ENCODE results near the gene FECH. TPM values are rescaled to one million over a fixed set of nuclear protein-coding genes. Genes with fewer than 3 reads are reported as not detected.

The FECH gene
- total and polyA plus RNA-seq, 9 of the 15 experiments (the other 6 are each of a cell fraction or from before 2014, with no cell fraction given), result 19.8 to 170 (median 56.8) TPM

- TF ChIP-seq STAT6 (CRISPR knock-in tag; IDR thresholded peaks at IDR 0.05) (0 out of 2 replicates have a peak, but pooled peaks have one; percentile 48), FOXM1 (IDR thresholded peaks at IDR 0.05; ENCODE audit: low read depth) (no peak), FOXM1 (CRISPR knock-in tag; IDR thresholded peaks at IDR 0.05; ENCODE audit: low read depth) (no peak), SMARCA4 (IDR thresholded peaks at IDR 0.05) (peak; percentile 20; the same call in 1 of the 2 replicates), U2AF2 (optimal IDR thresholded peaks at IDR 0.05; ENCODE audit: low read depth, low read length) (no peak), POLR2G (IDR thresholded peaks at IDR 0.05; ENCODE audit: low read depth, low read length) (peak; percentile 92), ZNF76 (CRISPR knock-in tag; IDR thresholded peaks at IDR 0.05; ENCODE audit: borderline replicate concordance) (no peak), SAP30 (IDR thresholded peaks at IDR 0.05; ENCODE audit: borderline replicate concordance, insufficient read depth, low read depth, low read length, poor library complexity, severe bottlenecking) (no peak), ZFPM2 (CRISPR knock-in tag; IDR thresholded peaks at IDR 0.05) (no peak), ZKSCAN8 (CRISPR knock-in tag; IDR thresholded peaks at IDR 0.05) (no peak), YY1 (IDR thresholded peaks at IDR 0.05; ENCODE audit: borderline replicate concordance in 1 of 3, control insufficient read depth in 1 of 3, extremely low read depth in 1 of 3, insufficient read depth in 3 of 3, insufficient read length in 1 of 3, insufficient replicate concordance in 2 of 3, low read depth in 1 of 3, low read length in 2 of 3) (peak; percentile 62 to 90 (median 78)), HOXB6 (CRISPR knock-in tag; IDR thresholded peaks at IDR 0.05; ENCODE audit: borderline replicate concordance) (no peak), FOXJ2 (tag; IDR thresholded peaks at IDR 0.05) (no peak), E2F3 (CRISPR knock-in tag; IDR thresholded peaks at IDR 0.05) (no peak), CREBBP (IDR thresholded peaks at IDR 0.05; ENCODE audit: low read depth, low read length) (no peak), ZNF79 (CRISPR knock-in tag; IDR thresholded peaks at IDR 0.05; ENCODE audit: low read depth) (no peak)
- TF ChIP-seq, protein P1, sequence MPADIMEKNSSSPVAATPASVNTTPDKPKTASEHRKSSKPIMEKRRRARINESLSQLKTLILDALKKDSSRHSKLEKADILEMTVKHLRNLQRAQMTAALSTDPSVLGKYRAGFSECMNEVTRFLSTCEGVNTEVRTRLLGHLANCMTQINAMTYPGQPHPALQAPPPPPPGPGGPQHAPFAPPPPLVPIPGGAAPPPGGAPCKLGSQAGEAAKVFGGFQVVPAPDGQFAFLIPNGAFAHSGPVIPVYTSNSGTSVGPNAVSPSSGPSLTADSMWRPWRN (IDR thresholded peaks at IDR 0.05; ENCODE audit: low read depth), result no peak
- TF ChIP-seq, protein P2, sequence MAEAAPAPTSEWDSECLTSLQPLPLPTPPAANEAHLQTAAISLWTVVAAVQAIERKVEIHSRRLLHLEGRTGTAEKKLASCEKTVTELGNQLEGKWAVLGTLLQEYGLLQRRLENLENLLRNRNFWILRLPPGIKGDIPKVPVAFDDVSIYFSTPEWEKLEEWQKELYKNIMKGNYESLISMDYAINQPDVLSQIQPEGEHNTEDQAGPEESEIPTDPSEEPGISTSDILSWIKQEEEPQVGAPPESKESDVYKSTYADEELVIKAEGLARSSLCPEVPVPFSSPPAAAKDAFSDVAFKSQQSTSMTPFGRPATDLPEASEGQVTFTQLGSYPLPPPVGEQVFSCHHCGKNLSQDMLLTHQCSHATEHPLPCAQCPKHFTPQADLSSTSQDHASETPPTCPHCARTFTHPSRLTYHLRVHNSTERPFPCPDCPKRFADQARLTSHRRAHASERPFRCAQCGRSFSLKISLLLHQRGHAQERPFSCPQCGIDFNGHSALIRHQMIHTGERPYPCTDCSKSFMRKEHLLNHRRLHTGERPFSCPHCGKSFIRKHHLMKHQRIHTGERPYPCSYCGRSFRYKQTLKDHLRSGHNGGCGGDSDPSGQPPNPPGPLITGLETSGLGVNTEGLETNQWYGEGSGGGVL (CRISPR knock-in tag; IDR thresholded peaks at IDR 0.05), result no peak
These were observed at the start of gene FECH (continued) for GRCh38 chr18:57586251-57587049.
